ENCODE measurements around the gene PRRG4.
"Not testable (repeated sequence)": the region's sequence is repeated elsewhere in the genome, so short reads cannot be mapped to it uniquely, and the experiment has no call there.

Gene PRRG4

DNA sequence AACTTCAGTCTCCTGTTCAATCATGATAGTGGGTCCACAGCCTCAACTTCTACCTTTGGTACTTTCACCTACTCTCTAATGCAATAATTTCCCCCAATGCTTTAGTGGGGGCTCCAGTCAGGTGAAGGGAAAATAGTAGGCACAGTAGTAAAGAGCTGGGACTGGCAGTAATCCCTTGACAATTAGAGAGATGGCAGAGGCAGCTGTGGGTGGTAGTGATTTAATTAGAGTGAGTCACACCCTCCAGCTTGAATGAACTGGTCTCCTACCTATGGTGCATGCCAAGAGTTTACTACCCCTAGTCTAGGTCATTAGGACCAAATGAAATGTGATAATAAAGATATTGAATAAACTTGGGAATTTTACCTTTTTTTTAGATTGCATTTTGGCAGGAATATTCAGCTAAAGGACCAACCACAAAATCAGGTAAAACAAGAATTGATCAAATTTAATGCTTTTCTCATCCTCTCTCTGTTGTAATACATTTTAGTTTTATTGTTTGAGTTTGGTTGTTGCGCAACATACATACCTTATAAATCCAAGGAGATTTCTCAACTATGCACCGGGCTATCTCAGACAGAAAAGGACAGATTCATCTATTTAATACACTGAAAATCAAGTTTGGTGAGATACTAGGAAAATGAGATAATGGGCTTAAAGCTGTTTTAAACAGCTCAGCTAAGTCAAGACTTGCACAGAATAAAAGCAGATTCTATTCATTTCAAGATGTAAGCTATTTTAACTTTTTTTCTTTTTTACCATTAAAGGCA lies 9.0 kb downstream of the PRRG4 start:
- Histone ChIP-seq H2AFZ (ENCODE audit: low read depth, low read length) (no peak overlapping the region), H3K4me1 (ENCODE audit: insufficient read depth, low read length) (no peaks in the 10 kb centered on the region), H3K27me3 (ENCODE audit: insufficient read depth, low read length) (peaks cover 3% of the 10 kb centered on the region), H3K4me3 (ENCODE audit: low read length) (no peak overlapping the region), H3K36me3 (ENCODE audit: insufficient read depth, low read length) (no peaks in the 10 kb centered on the region), H3K9me3 (ENCODE audit: low read length) (no peaks in the 10 kb centered on the region)

DNA sequence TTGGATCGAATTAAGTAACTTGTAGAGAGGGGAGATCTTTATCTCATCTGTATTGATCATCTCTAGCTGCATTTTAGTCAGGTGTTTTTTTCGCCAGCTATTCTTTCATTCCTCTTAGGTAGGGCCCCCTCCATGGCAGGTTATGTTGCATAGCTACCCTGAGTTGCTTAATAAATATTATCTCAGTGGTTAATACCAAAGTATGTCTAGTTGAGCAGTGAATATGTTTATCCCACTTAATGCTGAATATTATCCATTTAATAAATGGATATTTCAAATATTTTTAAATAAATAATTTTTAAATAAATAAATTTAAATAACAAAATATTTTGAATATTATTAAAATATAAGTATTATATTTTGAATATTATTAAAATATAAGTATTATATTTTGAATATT lies 9.6 kb downstream of the PRRG4 start:
- Histone ChIP-seq H2AFZ (ENCODE audit: low read depth, low read length) (no peak overlapping the region), H3K36me3 (ENCODE audit: insufficient read depth, low read length) (no peaks in the 10 kb centered on the region), H3K4me3 (ENCODE audit: low read length) (no peak overlapping the region), H3K27me3 (ENCODE audit: insufficient read depth, low read length) (peaks cover 3% of the 10 kb centered on the region), H3K4me1 (ENCODE audit: insufficient read depth, low read length) (no peaks in the 10 kb centered on the region), H3K9me3 (ENCODE audit: low read length) (no peaks in the 10 kb centered on the region)

DNA sequence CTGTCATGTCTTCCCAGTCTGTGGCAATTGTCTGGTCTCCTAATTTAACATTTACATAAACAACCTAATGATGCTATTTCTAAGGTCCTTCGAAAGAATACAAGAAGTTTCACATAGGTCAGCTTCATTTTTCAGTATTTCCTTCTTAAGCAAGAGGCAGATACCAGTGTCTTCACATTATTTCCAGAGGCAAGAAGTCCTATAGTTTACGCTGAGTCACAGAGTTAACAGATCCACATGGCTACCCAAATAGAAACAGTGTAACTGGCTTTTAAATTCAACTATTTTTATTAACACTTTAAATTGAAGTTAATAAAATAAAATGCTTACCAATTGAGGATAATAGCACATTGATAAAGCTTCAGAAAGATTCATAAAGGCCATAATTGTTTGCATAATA lies 10.9 kb downstream of the PRRG4 start:
- no peaks in the 10 kb centered on the region for H3K36me3 ChIP-seq (ENCODE audit: insufficient read depth, low read length)
- no peak overlapping the region for H2AFZ ChIP-seq (ENCODE audit: low read depth, low read length)
- H3K27me3 ChIP-seq (ENCODE audit: insufficient read depth, low read length) = peaks cover 3% of the 10 kb centered on the region
- no peaks in the 10 kb centered on the region for H3K9me3 ChIP-seq (ENCODE audit: low read length)
- no peaks in the 10 kb centered on the region for H3K4me1 ChIP-seq (ENCODE audit: insufficient read depth, low read length)
- H3K4me3 ChIP-seq (ENCODE audit: low read length) = no peak overlapping the region

DNA sequence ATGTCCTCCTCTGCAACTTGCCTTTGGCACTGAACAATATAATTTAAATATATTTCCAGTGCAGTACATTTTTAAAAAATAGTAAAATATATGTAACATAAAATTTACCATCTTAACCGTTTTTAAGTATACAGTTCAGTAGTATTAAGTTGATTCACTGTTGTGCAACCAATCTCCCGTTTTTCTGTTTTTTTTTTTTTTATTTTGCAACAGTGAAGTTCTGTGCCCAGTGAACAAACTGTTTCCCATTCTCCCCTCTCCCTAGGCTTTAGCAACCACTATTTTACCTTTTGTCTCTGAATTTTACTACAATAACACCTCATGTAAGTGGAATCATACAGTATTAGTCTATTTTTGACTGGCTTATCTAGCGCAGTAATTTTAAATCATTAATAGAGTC lies 13.8 kb downstream of the PRRG4 start:
- Histone ChIP-seq H3K9me3 (ENCODE audit: low read length) (no peaks in the 10 kb centered on the region), H3K4me1 (ENCODE audit: insufficient read depth, low read length) (no peaks in the 10 kb centered on the region), H2AFZ (ENCODE audit: low read depth, low read length) (no peak overlapping the region), H3K27me3 (ENCODE audit: insufficient read depth, low read length) (no peaks in the 10 kb centered on the region), H3K36me3 (ENCODE audit: insufficient read depth, low read length) (no peaks in the 10 kb centered on the region), H3K4me3 (ENCODE audit: low read length) (no peak overlapping the region)

DNA sequence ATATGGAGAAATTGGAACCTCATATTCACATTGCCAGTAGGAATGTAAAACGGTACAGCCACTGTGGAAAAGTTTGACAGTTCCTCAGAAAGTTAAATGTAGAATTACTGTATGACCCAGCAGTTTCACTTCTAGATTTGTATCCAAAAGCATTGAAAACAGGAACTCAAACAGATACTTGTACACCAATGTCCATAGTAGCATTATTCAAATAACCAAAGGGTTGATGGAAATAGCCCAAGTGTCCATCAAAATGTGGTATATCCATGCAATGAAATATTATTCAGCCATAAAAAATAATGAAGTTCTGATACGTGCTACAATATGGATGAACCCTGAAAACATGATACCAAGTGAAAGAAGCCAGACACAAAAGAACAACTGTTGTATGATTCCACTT lies 17.8 kb downstream of the PRRG4 start:
- no peaks in the 10 kb centered on the region for H3K9me3 ChIP-seq (ENCODE audit: low read length)
- H2AFZ ChIP-seq (ENCODE audit: low read depth, low read length) = no peak overlapping the region
- H3K4me1 ChIP-seq (ENCODE audit: insufficient read depth, low read length) = no peaks in the 10 kb centered on the region
- no peaks in the 10 kb centered on the region for H3K36me3 ChIP-seq (ENCODE audit: insufficient read depth, low read length)
- H3K4me3 ChIP-seq (ENCODE audit: low read length) = no peak overlapping the region
- H3K27me3 ChIP-seq (ENCODE audit: insufficient read depth, low read length) = peaks cover 5% of the 10 kb centered on the region

DNA sequence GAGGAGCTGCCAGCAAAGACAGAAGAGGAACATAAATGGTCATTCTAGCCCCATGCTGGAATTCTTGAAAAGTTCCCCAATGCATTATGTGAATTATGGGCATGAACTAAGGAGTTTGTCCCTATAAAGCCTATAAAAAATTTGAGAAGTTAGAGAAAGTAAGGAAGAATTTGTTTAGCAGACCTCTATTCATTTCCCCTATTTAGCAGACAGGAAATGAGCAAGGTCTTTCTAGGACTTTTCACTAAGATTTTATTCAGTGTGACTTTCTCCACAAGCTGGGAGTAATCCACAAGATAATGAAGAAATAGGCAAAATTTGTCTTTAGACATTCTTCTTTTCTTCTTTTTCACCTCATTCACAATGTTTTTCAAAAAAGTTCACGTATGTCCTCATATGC lies 20.0 kb downstream of the PRRG4 start:
- Histone ChIP-seq H3K36me3 (ENCODE audit: insufficient read depth, low read length) (no peaks in the 10 kb centered on the region), H3K4me3 (ENCODE audit: low read length) (no peak overlapping the region), H3K9me3 (ENCODE audit: low read length) (no peaks in the 10 kb centered on the region), H3K4me1 (ENCODE audit: insufficient read depth, low read length) (no peaks in the 10 kb centered on the region), H2AFZ (ENCODE audit: low read depth, low read length) (no peak overlapping the region), H3K27me3 (ENCODE audit: insufficient read depth, low read length) (peaks cover 7% of the 10 kb centered on the region)

DNA sequence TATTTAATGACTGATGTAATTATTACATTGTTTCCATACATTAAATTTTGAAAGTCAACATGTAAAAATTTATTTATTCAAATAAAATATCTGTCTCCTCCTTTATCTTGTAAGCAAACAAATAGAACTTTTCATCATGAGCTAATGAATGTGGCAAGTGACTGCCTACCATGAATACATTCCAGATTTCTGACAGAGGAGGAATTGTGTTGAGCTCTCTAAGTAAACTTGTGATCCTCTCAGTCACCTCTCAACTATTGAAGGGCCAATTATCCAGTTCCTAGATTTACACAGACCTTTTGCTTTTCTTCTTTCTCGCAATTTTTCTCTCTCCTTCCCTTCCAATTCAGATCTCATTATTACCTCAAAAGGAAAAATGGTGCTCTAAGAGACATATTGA lies 21.5 kb downstream of the PRRG4 start:
- no peaks in the 10 kb centered on the region for H3K9me3 ChIP-seq (ENCODE audit: low read length)
- H3K27me3 ChIP-seq (ENCODE audit: insufficient read depth, low read length) = peaks cover 7% of the 10 kb centered on the region
- no peaks in the 10 kb centered on the region for H3K36me3 ChIP-seq (ENCODE audit: insufficient read depth, low read length)
- H3K4me1 ChIP-seq (ENCODE audit: insufficient read depth, low read length) = no peaks in the 10 kb centered on the region
- no peak overlapping the region for H2AFZ ChIP-seq (ENCODE audit: low read depth, low read length)
- H3K4me3 ChIP-seq (ENCODE audit: low read length) = no peak overlapping the region

DNA sequence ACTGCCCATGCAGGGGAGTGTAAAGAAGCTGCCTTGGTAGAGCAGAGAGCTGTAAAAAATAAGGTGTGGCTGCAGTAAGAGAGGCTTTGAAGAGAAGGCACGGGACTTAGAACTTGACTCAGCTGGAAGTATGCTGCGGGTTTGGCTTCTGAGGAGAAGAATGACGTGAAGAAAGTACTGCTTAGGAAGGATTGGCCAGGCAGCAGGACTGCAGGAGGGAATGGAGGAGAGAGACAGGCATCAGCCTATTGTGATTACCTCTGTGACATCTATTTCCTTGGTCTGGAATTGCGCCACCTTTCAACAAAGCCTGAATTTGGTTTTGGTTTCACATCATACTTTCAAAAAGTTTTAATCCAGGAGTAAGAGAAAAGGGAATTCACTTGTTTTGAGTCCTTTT lies 22.5 kb downstream of the PRRG4 start:
- Histone ChIP-seq H3K27me3 (ENCODE audit: insufficient read depth, low read length) (peaks cover 7% of the 10 kb centered on the region), H3K4me1 (ENCODE audit: insufficient read depth, low read length) (no peaks in the 10 kb centered on the region), H3K9me3 (ENCODE audit: low read length) (no peaks in the 10 kb centered on the region), H3K36me3 (ENCODE audit: insufficient read depth, low read length) (no peaks in the 10 kb centered on the region), H2AFZ (ENCODE audit: low read depth, low read length) (no peak overlapping the region), H3K4me3 (ENCODE audit: low read length) (no peak overlapping the region)

DNA sequence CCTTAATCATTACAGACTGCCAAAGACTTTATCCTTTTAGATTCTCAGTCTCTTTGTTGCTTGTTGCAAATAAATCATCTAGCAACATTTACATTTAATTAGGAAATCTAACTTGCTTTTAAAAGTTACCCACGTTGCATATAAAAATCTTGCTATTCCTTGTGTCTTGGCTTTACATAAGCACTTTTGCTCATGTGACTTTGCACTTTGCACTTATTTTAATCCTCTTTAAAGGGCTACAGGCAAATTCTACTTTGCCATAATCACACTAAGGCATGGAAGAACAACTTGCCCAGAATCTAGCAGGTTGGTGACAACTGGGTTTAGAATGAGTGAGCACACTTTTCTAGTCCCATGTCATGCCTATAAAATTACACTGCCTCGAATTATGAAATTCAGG lies 25.9 kb downstream of the PRRG4 start:
- H3K36me3 ChIP-seq (ENCODE audit: insufficient read depth, low read length) = no peaks in the 10 kb centered on the region
- no peaks in the 10 kb centered on the region for H3K9me3 ChIP-seq (ENCODE audit: low read length)
- H2AFZ ChIP-seq (ENCODE audit: low read depth, low read length) = no peak overlapping the region
- no peak overlapping the region for H3K4me3 ChIP-seq (ENCODE audit: low read length)
- H3K4me1 ChIP-seq (ENCODE audit: insufficient read depth, low read length) = no peaks in the 10 kb centered on the region
- H3K27me3 ChIP-seq (ENCODE audit: insufficient read depth, low read length) = peaks cover 5% of the 10 kb centered on the region

GRCh38 chr11:32858731-32859130 lies 29.0 kb downstream of the PRRG4 start:
- no peak overlapping the region for H3K4me3 ChIP-seq (ENCODE audit: low read length)
- no peaks in the 10 kb centered on the region for H3K9me3 ChIP-seq (ENCODE audit: low read length)
- no peak overlapping the region for H2AFZ ChIP-seq (ENCODE audit: low read depth, low read length)
- no peaks in the 10 kb centered on the region for H3K4me1 ChIP-seq (ENCODE audit: insufficient read depth, low read length)
- H3K27me3 ChIP-seq (ENCODE audit: insufficient read depth, low read length) = peaks cover 2% of the 10 kb centered on the region
- no peaks in the 10 kb centered on the region for H3K36me3 ChIP-seq (ENCODE audit: insufficient read depth, low read length)

DNA sequence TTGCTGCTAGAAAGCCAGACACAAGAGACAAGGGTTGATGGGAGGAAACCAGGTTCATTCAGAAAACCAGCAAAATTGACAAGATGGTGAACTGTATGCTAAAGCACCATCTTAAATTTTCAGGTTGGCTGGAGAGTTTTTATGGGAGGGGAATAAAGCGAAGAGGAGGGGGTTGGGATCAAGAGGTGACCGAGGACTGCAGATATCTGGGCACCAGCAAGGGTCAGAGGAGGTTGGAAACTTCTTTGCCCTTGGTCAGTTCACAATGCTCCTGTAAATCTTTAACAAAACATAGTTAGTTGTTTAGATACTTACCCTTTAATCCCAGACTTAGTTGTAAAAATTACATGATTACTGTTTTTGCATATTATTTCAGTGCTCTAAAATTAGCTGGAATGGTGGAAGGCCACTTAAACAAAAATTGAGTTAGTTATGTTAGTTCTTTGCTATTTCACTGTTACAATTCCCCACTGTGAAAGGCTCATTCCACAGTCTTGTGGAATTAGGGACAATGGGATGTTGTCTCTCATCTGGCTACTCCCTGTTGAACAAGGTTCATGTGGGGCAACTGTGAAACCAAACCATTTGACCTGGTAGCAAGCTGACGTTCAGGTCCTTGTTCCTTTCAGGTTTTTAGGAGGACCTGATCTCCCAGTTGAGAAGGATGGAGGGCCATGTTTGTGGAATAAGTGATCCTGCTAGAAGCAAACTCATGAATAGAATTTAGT lies 32.3 kb downstream of the PRRG4 start:
- Histone ChIP-seq H3K4me1 (ENCODE audit: insufficient read depth, low read length) (no peaks in the 10 kb centered on the region), H3K9me3 (ENCODE audit: low read length) (no peaks in the 10 kb centered on the region), H3K36me3 (ENCODE audit: insufficient read depth, low read length) (no peaks in the 10 kb centered on the region), H3K27me3 (ENCODE audit: insufficient read depth, low read length) (no peaks in the 10 kb centered on the region), H2AFZ (ENCODE audit: low read depth, low read length) (no peak overlapping the region), H3K4me3 (ENCODE audit: low read length) (no peak overlapping the region)

DNA sequence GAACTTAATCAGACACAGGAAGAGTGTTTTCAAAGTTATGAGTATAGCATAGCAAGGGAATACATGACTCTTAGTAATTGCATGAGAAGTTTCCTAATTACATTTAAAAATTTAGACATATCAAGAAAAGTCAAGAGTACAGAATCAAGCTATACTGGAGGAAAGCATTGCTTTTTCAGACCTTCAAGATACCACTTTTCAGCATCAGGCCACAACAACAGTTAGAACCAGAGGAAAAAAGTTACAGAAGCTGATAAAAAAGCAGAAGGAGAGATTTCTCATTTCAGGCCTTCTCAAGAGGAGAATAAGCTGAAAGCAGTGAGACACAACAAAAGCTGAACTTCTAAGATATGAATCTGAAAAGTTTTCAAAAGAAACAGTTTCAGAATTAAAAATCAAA lies 34.8 kb downstream of the PRRG4 start:
- no peaks in the 10 kb centered on the region for H3K4me1 ChIP-seq (ENCODE audit: insufficient read depth, low read length)
- H3K27me3 ChIP-seq (ENCODE audit: insufficient read depth, low read length) = no peaks in the 10 kb centered on the region
- H3K4me3 ChIP-seq (ENCODE audit: low read length) = no peak overlapping the region
- no peaks in the 10 kb centered on the region for H3K9me3 ChIP-seq (ENCODE audit: low read length)
- H3K36me3 ChIP-seq (ENCODE audit: insufficient read depth, low read length) = no peaks in the 10 kb centered on the region
- H2AFZ ChIP-seq (ENCODE audit: low read depth, low read length) = no peak overlapping the region

DNA sequence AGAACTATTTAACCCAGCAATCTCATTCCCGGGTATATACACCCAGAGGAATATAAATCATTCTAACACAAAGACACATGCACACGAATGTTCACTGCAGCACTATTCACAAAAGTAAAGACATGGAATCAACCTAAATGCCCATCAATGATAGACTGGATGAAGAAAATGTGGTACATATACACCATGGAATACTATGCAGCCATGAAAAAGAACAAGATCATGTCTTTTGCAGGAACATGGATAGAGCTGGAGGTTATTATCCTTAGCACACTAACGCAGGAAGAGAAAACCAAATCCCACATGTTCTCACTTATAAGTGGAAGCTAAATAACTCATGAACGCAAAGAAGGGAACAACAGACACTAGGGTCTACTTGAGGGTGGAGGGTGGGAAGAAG lies 39.0 kb downstream of the PRRG4 start:
- H3K4me1 ChIP-seq (ENCODE audit: insufficient read depth, low read length); H3K9me3 ChIP-seq (ENCODE audit: low read length); H3K36me3 ChIP-seq (ENCODE audit: insufficient read depth, low read length); H3K4me3 ChIP-seq (ENCODE audit: low read length); H3K27me3 ChIP-seq (ENCODE audit: insufficient read depth, low read length); H2AFZ ChIP-seq (ENCODE audit: low read depth, low read length): not testable (repeated sequence)

GRCh38 chr11:32870676-32871075 lies 40.9 kb downstream of the PRRG4 start:
- H3K36me3 ChIP-seq (ENCODE audit: insufficient read depth, low read length) = no peaks in the 10 kb centered on the region
- no peaks in the 10 kb centered on the region for H3K27me3 ChIP-seq (ENCODE audit: insufficient read depth, low read length)
- no peaks in the 10 kb centered on the region for H3K4me1 ChIP-seq (ENCODE audit: insufficient read depth, low read length)
- H3K4me3 ChIP-seq (ENCODE audit: low read length) = no peak overlapping the region
- H3K9me3 ChIP-seq (ENCODE audit: low read length) = no peaks in the 10 kb centered on the region
- no peak overlapping the region for H2AFZ ChIP-seq (ENCODE audit: low read depth, low read length)
